Measurements from ENCODE around the gene RASSF7.
A peak's percentile ranks its signal among the peaks of the same experiment; 100 is the strongest.

RASSF7 gene

GRCh38 chr11:586376-587316, 25.9 kb downstream of the RASSF7 start:
- DNase-seq (ENCODE audit: low read depth), result no peak

GRCh38 chr11:587546-587945, 26.8 kb downstream of the RASSF7 start:
- no peak for DNase-seq (ENCODE audit: low read depth)

GRCh38 chr11:587978-588380, 27.2 kb downstream of the RASSF7 start:
- peak; percentile 54 for DNase-seq (ENCODE audit: low read depth)

GRCh38 chr11:589798-590197, 29.0 kb downstream of the RASSF7 start:
- DNase-seq (ENCODE audit: low read depth), result no peak

- no peak for DNase-seq (ENCODE audit: low read depth)
Observed at GRCh38 chr11:590997-591396, 30.2 kb downstream of the RASSF7 start.

- no peak for DNase-seq (ENCODE audit: low read depth)
Observed at GRCh38 chr11:592501-592900, 31.7 kb downstream of the RASSF7 start.

GRCh38 chr11:592918-593317, 32.1 kb downstream of the RASSF7 start:
- no peak for DNase-seq (ENCODE audit: low read depth)

- no peak for DNase-seq (ENCODE audit: low read depth)
Observed at GRCh38 chr11:593347-593746, 32.6 kb downstream of the RASSF7 start.

- no peak for DNase-seq (ENCODE audit: low read depth)
Observed at GRCh38 chr11:595400-595799, 34.6 kb downstream of the RASSF7 start.

- DNase-seq (ENCODE audit: low read depth), result no peak
Observed at GRCh38 chr11:596374-596773, 35.6 kb downstream of the RASSF7 start.

GRCh38 chr11:597166-597725, 36.5 kb downstream of the RASSF7 start:
- no peak for DNase-seq (ENCODE audit: low read depth)

- no peak for DNase-seq (ENCODE audit: low read depth)
Observed at GRCh38 chr11:598005-598680, 37.4 kb downstream of the RASSF7 start.

- DNase-seq (ENCODE audit: low read depth), result no peak
Observed at GRCh38 chr11:601573-602245, 40.9 kb downstream of the RASSF7 start.

- no peak for DNase-seq (ENCODE audit: low read depth)
Observed at GRCh38 chr11:603154-603553, 42.4 kb downstream of the RASSF7 start.

GRCh38 chr11:605286-606129, 44.7 kb downstream of the RASSF7 start:
- DNase-seq (ENCODE audit: low read depth), result no peak

- no peak for DNase-seq (ENCODE audit: low read depth)
Observed at GRCh38 chr11:606245-606644, 45.5 kb downstream of the RASSF7 start.

GRCh38 chr11:607020-607780, 46.4 kb downstream of the RASSF7 start:
- no peak for DNase-seq (ENCODE audit: low read depth)

GRCh38 chr11:607971-608659, 47.3 kb downstream of the RASSF7 start:
- DNase-seq (ENCODE audit: low read depth), result no peak

- DNase-seq (ENCODE audit: low read depth), result no peak
Observed at GRCh38 chr11:608791-609251, 48.1 kb downstream of the RASSF7 start.

GRCh38 chr11:609341-609811, 48.6 kb downstream of the RASSF7 start:
- DNase-seq (ENCODE audit: low read depth), result no peak
